Measurements from ENCODE around the gene LRRC72. TPM values are rescaled to one million over a fixed set of nuclear protein-coding genes. Genes with fewer than 3 reads are reported as not detected.
"Not testable (repeated sequence)": the region's sequence is repeated elsewhere in the genome, so short reads cannot be mapped to it uniquely, and the experiment has no call there.

LRRC72 gene
- total RNA-seq, 3 donors from 2014 or later = not detected

DNA sequence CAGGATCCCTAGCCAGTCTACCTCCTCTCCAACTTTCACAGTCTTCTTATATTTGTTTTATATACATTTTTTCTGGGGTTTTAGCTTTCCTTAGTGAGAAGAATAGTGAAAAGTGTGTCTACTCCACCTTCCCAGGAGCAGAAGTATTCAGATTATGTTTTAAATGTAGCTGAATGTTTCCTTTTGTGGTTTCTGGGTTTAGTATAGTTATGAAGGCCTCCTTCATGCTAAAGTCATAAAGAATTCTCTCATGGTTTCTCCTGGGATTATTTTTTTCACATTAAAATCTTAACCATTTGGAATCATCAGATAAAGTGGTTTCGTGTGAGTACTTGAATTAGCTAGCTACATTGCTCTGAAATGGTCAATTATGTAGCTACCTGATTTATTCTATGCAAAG is 68.1 kb downstream of the LRRC72 start:
- Histone ChIP-seq H3K27ac (no peak overlapping the region), H3K9me3 (no peaks in the 10 kb centered on the region), H3K4me3 (no peak overlapping the region), H3K36me3 (no peaks in the 10 kb centered on the region), H3K4me1 (no peaks in the 10 kb centered on the region), H3K27me3 (no peaks in the 10 kb centered on the region)
- no peak for DNase-seq (ENCODE audit: low spot score in 2 of 2)
- TF ChIP-seq, protein P1, sequence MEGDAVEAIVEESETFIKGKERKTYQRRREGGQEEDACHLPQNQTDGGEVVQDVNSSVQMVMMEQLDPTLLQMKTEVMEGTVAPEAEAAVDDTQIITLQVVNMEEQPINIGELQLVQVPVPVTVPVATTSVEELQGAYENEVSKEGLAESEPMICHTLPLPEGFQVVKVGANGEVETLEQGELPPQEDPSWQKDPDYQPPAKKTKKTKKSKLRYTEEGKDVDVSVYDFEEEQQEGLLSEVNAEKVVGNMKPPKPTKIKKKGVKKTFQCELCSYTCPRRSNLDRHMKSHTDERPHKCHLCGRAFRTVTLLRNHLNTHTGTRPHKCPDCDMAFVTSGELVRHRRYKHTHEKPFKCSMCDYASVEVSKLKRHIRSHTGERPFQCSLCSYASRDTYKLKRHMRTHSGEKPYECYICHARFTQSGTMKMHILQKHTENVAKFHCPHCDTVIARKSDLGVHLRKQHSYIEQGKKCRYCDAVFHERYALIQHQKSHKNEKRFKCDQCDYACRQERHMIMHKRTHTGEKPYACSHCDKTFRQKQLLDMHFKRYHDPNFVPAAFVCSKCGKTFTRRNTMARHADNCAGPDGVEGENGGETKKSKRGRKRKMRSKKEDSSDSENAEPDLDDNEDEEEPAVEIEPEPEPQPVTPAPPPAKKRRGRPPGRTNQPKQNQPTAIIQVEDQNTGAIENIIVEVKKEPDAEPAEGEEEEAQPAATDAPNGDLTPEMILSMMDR (IDR thresholded peaks at IDR 0.05) = no peak
- TF ChIP-seq POLR2AphosphoS5 (IDR thresholded peaks at IDR 0.05) (no peak), POLR2A (IDR thresholded peaks at IDR 0.05) (no peak)
- intact Hi-C loops (cut with DNase I; ENCODE audit: low total_unique reads) = no loop called here

DNA sequence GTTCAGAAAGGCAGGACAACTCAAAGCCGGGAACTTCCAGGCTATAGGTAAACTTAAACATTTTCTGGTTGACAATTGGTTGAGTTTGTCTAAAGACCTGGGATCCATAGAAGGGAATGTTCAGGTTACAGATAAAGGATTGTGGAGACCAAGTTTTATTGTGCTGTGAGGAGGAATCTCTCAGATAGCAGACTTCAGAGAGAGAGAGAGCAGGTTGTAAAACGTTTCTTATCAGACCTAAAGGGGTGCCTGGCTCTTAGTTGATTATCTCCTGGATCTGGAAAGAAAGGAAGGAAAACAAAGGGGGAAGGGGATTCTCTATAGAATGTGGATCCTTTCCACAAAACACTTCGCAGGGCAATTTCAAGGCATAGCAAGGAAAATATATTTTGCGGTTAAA is 69.0 kb downstream of the LRRC72 start:
- H3K27me3 ChIP-seq; H3K4me1 ChIP-seq; H3K27ac ChIP-seq; H3K36me3 ChIP-seq; DNase-seq (ENCODE audit: low spot score in 2 of 2); H3K9me3 ChIP-seq; intact Hi-C loops (cut with DNase I; ENCODE audit: low total_unique reads); H3K4me3 ChIP-seq: not testable (repeated sequence)

DNA sequence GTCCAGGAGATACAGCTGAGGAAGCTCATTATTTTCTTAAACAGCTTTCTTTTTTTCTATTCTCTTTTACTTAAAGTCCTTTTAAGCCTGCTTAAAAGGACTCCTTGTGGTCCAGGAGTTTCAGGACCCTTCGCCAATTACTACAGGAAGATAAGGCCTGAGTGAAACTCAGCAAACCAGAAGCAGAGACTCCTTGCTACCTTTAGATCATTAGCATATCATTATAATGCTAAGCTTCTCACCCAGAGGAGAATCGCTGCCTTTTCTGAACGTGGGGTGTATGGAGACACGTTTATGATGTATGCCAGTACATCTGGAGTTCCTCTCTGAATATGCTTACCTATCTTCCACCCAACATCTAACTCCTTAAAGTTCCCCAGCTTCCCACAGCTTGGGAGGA is 71.4 kb downstream of the LRRC72 start:
- H3K27ac ChIP-seq = no peak overlapping the region
- TF ChIP-seq, protein P1 (IDR thresholded peaks at IDR 0.05) = no peak
- TF ChIP-seq POLR2AphosphoS5 (IDR thresholded peaks at IDR 0.05) = no peak
- no peak for TF ChIP-seq POLR2A (IDR thresholded peaks at IDR 0.05)
- peaks cover 5% of the 10 kb centered on the region for H3K36me3 ChIP-seq
- intact Hi-C loops (cut with DNase I; ENCODE audit: low total_unique reads) = no loop called here
- H3K9me3 ChIP-seq = no peaks in the 10 kb centered on the region
- no peaks in the 10 kb centered on the region for H3K4me1 ChIP-seq
- no peaks in the 10 kb centered on the region for H3K27me3 ChIP-seq
- H3K4me3 ChIP-seq = no peak overlapping the region
- no peak for DNase-seq (ENCODE audit: low spot score in 2 of 2)

DNA sequence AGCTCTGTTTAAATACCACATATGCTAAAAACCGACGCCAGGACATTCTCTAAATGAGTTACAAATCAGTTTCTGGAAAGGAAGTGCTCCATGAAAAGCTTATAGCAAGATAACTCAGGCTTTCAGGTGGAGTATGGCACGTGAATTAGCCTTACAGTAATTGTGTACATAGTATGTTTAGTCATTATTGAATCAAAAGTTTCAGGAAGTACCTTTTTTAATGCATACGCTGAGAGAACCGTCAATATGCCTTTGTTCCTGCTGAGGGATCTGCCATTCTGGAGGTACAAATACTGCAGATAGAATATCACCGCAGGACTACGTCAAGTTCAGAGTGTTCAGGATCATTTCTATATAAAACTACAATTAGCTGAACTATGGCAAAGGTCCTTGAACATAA is 73.2 kb downstream of the LRRC72 start:
- H3K36me3 ChIP-seq = peaks cover 5% of the 10 kb centered on the region
- no peaks in the 10 kb centered on the region for H3K27me3 ChIP-seq
- TF ChIP-seq, protein P1 (IDR thresholded peaks at IDR 0.05) = no peak
- TF ChIP-seq POLR2A (IDR thresholded peaks at IDR 0.05) (no peak), POLR2AphosphoS5 (IDR thresholded peaks at IDR 0.05) (no peak)
- H3K4me3 ChIP-seq = no peak overlapping the region
- intact Hi-C loops (cut with DNase I; ENCODE audit: low total_unique reads) = no loop called here
- no peak overlapping the region for H3K27ac ChIP-seq
- no peaks in the 10 kb centered on the region for H3K9me3 ChIP-seq
- H3K4me1 ChIP-seq = no peaks in the 10 kb centered on the region
- DNase-seq (ENCODE audit: low spot score in 2 of 2) = no peak

DNA sequence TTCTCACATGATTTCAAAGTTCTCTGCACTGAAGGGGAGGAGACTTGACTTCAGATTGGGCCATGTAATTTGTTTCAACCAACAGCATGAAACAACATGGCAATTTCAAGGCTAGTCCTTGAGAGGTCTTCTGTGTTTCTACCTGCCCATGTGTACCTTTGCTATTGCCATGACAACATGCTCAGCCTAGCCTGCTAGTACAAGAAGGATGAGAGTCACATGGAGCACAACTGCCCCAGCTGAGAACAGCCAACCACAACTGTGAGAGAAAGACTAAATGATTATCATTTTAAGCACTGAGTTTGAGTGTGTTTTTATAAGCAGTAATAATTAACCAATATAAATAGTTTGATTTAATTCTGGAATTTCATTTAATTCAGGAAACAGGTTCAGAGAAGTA is 77.0 kb downstream of the LRRC72 start:
- no peak overlapping the region for H3K27ac ChIP-seq
- no peaks in the 10 kb centered on the region for H3K4me1 ChIP-seq
- TF ChIP-seq POLR2AphosphoS5 (IDR thresholded peaks at IDR 0.05) = no peak
- no peak for TF ChIP-seq POLR2A (IDR thresholded peaks at IDR 0.05)
- TF ChIP-seq, protein P1 (IDR thresholded peaks at IDR 0.05) = no peak
- DNase-seq (ENCODE audit: low spot score in 2 of 2) = no peak
- intact Hi-C loops (cut with DNase I; ENCODE audit: low total_unique reads) = no loop called here
- H3K4me3 ChIP-seq = no peak overlapping the region
- H3K36me3 ChIP-seq = peaks cover 5% of the 10 kb centered on the region
- H3K9me3 ChIP-seq = no peaks in the 10 kb centered on the region
- H3K27me3 ChIP-seq = no peaks in the 10 kb centered on the region

DNA sequence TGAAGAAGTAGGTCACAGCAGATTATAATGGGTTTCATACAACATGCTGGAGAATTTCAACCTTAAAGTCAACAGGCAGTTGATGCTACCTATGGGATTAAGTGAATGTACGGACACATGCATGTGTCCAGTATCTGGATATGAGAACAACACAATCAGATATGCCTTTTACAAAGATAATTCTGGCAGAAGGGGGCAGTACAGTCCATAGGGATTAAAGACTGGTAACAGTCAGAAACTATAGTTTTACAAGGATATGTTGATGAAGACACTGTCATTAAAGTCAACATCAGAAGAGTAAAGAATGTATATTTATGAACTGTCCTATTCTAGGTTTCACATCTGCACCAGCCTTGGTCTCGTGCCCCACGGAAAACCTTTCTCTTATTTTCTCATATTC is 77.4 kb downstream of the LRRC72 start:
- H3K36me3 ChIP-seq = peaks cover 5% of the 10 kb centered on the region
- no peak for DNase-seq (ENCODE audit: low spot score in 2 of 2)
- no peaks in the 10 kb centered on the region for H3K4me1 ChIP-seq
- no peak overlapping the region for H3K4me3 ChIP-seq
- TF ChIP-seq POLR2A (IDR thresholded peaks at IDR 0.05) = no peak
- TF ChIP-seq, protein P1 (IDR thresholded peaks at IDR 0.05) = peak in 1 of 3 donors; percentile 16
- H3K9me3 ChIP-seq = no peaks in the 10 kb centered on the region
- no peaks in the 10 kb centered on the region for H3K27me3 ChIP-seq
- intact Hi-C loops (cut with DNase I; ENCODE audit: low total_unique reads) = no loop called here
- no peak overlapping the region for H3K27ac ChIP-seq

All from breast epithelium (tissue), 4 donors.